ENCODE data around the gene HS2ST1.

DNA sequence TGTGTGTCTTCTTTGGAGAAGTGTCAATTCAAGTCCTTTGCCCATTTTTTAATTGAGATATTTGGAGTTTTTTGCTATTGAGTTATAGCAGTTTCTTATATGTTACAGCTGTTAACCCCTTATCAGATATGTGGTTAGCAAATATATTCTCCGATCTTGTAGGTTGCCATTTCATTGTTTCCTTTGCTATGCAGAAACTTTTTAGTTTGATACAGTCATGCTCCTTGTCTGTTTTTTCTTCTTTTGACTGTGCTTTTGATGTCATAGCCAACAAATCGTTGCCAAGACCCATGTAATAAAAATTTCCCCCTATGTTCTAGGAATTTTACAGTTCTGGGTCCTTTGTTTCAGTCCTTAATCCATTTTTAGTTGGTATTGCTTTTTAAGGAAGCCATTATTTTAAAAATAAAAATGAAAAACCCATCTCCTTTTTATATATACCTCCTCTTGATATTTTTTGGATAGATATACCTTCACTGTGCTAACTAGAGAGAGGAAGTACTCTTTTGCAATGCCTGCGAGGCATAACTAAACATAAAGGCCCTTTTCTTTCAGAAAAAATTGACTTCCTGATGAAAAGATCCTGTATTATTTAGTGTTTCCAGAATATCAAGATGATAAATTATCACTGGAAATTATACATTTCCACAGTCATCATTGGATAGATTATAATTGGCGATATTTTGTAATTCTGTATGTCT, 127.8 kb downstream of the HS2ST1 start:
- no peak for TF ChIP-seq HDGF (IDR thresholded peaks at IDR 0.05; ENCODE audit: borderline replicate concordance)
- TF ChIP-seq NFRKB (IDR thresholded peaks at IDR 0.05), result no peak
- no peak for TF ChIP-seq ARNT (IDR thresholded peaks at IDR 0.05)
- no peak for TF ChIP-seq ELF4 (IDR thresholded peaks at IDR 0.05)
- no peak for TF ChIP-seq BHLHE40 (IDR thresholded peaks at IDR 0.05; ENCODE audit: borderline replicate concordance)
- no peak for TF ChIP-seq SP1 (IDR thresholded peaks at IDR 0.05)
- no peak for TF ChIP-seq FOXK2 (IDR thresholded peaks at IDR 0.05)
- no peak for TF ChIP-seq LEF1 (IDR thresholded peaks at IDR 0.05; ENCODE audit: borderline replicate concordance)
- TF ChIP-seq SUZ12 (IDR thresholded peaks at IDR 0.05), result no peak
- TF ChIP-seq FOXA1 (IDR thresholded peaks at IDR 0.05), result no peak
